Measurements from ENCODE around the gene ZNF8.
"Not testable (repeated sequence)": the region's sequence is repeated elsewhere in the genome, so short reads cannot be mapped to it uniquely, and the experiment has no call there.

Gene ZNF8

GRCh38 chr19:58300620-58301019, 21.9 kb downstream of the ZNF8 start:
- no peak for DNase-seq

- no peak for DNase-seq
Measured at GRCh38 chr19:58304255-58304654, 25.5 kb downstream of the ZNF8 start.

GRCh38 chr19:58304748-58305064, 26.0 kb downstream of the ZNF8 start:
- no peak for DNase-seq

GRCh38 chr19:58305065-58305931, 26.5 kb downstream of the ZNF8 start, which contains the start of gene ERVK3-1:
TSS of gene ERVK3-1 (plus strand) at chr19:58305377. CDS start at chr19:58312169, 6,792 bp downstream.
- peak; percentile 90 for DNase-seq

GRCh38 chr19:58305932-58306323, 27.2 kb downstream of the ZNF8 start:
- no peak for DNase-seq

GRCh38 chr19:58307736-58308135, 29.0 kb downstream of the ZNF8 start:
- DNase-seq: no peak

GRCh38 chr19:58310685-58311084, 31.9 kb downstream of the ZNF8 start:
- DNase-seq: not testable (repeated sequence)

GRCh38 chr19:58311345-58311865, 32.6 kb downstream of the ZNF8 start:
- DNase-seq: no peak

- DNase-seq: no peak
Measured at GRCh38 chr19:58315580-58315979, 36.8 kb downstream of the ZNF8 start.

GRCh38 chr19:58317476-58318072, 38.8 kb downstream of the ZNF8 start:
- DNase-seq: no peak

- no peak for DNase-seq
Measured at GRCh38 chr19:58318297-58318696, 39.5 kb downstream of the ZNF8 start.

GRCh38 chr19:58319241-58319640, 40.5 kb downstream of the ZNF8 start:
- no peak for DNase-seq

GRCh38 chr19:58325311-58326022, 46.7 kb downstream of the ZNF8 start:
- no peak for DNase-seq

GRCh38 chr19:58326501-58326913, 47.8 kb downstream of the ZNF8 start:
- DNase-seq: no peak

- DNase-seq: peak; percentile 55
Measured at GRCh38 chr19:58326914-58327726, 48.4 kb downstream of the ZNF8 start, which contains the start of gene ZSCAN22. TSS of gene ZSCAN22 (plus strand) at chr19:58326994. CDS start at chr19:58334803, 7,809 bp downstream.

GRCh38 chr19:58328999-58329398, 50.2 kb downstream of the ZNF8 start:
- no peak for DNase-seq

GRCh38 chr19:58330458-58330857, 51.7 kb downstream of the ZNF8 start:
- DNase-seq: no peak

GRCh38 chr19:58332697-58333096, 53.9 kb downstream of the ZNF8 start:
- DNase-seq: no peak

GRCh38 chr19:58334691-58335249, 56.0 kb downstream of the ZNF8 start:
- no peak for DNase-seq

- DNase-seq: no peak
Measured at GRCh38 chr19:58335630-58336029, 56.9 kb downstream of the ZNF8 start.

GRCh38 chr19:58336216-58336615, 57.5 kb downstream of the ZNF8 start:
- DNase-seq: no peak

GRCh38 chr19:58336820-58337219, 58.1 kb downstream of the ZNF8 start:
- DNase-seq: no peak

Measured in SIG-M5 (cell line).